Activated CD8-positive, alpha-beta memory T cell treated with anti-CD3 and anti-CD28 coated beads, Interleukin-2, amount 50 U/mL, for 1 hour (primary cell): ENCODE data around the gene SSH2.
"Not testable (repeated sequence)": the region's sequence is repeated elsewhere in the genome, so short reads cannot be mapped to it uniquely, and the experiment has no call there.

Experiments
- DNase-seq: peaks from one replicate; pipeline ENCODE4 v3.0.0-alpha.2; 2020; ENCODE audit errors: extremely low read depth

Gene SSH2

DNA sequence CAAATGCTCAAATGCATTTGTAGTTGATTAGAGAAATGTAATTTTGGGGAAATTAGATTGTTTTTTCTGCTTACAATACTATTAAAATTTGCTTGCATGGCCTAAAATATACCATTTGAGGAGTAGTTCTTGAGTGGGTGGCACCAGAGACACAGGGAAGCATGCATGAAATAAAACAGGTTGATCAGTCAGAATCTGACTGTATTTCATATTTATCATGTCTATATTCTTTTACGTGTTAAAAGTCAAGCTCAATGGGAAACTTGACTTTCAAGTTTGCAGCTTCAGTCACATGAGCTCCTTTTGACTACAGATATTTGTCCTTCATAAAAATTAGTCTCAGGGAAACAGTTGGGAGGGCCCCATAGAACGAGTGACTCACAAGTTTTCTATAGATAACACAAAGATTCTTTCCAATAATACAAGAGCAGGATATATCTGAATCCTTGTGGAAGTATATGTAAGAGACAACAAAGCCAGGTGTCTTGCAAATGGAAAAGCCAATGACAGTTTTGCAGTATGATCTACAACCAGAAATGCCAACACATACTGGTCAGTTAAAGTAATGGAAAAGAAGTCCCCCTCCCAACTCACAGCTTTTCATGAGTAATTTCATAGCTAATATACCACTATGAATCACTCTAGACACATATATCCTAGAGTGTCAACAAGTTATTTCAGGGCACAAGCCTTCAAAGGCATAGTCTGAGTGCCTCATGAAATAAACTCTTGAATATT, 265.1 kb downstream of the SSH2 start:
- DNase-seq, result no peak

DNA sequence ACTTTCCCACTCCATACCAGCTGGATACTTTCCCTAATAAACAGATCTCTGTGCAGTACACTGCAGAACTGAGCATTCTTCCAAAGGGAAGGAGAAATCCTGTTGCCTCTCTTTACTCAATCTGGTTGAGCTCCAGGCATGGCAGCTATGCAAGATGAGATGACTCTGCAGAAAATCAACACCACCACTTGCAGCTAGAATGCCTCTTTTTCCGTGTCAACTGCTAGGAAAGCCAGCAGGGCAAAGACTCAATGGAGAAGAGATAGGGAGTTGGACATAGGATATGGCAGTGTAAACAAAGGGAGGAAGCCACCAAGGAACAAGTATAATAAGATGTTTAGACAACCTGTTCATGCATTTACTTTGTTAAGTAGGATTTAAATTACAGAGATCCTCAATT, 266.9 kb downstream of the SSH2 start:
- no peak for DNase-seq

DNA sequence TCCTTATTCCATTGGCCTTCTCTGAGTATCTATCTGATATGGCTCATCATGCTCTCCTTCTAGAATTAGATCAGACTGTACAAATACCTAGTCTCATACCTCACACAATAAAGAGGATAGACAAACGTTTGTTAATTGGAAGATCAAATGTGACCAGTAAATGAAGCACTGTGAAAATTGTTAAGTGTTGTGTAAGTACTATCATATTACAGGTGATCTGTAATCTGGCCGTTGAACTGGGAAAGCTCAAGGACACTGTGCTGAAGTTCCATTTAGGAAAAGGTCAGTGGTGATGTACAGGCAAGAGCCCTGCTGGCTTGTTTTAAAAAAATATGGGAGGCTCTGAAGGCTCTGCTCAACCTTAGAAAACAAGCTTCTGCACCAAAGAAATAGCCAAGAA, 268.8 kb downstream of the SSH2 start:
- no peak for DNase-seq

DNA sequence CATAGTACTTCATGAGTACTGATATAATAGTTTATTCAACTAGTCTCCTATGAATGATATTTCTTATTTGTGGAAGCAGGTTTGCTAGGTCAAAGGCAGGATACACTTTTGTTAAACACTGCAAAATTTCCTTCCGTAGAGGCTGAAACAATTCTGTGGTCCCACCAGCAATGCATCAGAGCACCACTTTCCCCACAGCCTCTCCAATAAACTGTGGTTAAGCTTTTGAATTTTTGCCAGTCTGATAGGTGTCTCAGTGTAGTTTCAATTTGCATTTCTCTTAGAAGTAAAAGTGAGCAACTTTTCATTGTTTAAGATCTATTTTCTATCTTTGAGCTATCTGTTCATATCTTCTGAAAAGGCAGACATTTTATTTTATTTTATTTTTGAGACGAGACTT, 270.9 kb downstream of the SSH2 start:
- no peak for DNase-seq

DNA sequence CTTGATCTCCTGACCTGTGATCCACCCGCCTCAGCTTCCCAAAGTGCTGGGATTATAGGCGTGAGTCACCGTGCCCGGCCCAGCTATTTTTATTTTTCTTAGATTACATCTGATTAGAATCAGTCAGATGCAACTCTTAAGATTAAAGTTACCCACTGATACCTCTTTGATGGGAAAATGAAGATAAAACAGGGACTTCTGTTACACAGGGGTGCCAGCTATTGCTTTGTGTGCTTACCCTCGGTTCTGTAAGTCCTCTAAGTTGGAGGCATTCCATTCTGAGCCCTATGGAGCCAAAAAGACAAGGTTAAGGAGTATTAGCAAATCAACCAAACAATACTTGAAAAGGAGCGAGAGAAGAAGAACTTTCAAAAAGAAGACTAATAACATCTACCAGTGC, 274.7 kb downstream of the SSH2 start:
- DNase-seq, result no peak

DNA sequence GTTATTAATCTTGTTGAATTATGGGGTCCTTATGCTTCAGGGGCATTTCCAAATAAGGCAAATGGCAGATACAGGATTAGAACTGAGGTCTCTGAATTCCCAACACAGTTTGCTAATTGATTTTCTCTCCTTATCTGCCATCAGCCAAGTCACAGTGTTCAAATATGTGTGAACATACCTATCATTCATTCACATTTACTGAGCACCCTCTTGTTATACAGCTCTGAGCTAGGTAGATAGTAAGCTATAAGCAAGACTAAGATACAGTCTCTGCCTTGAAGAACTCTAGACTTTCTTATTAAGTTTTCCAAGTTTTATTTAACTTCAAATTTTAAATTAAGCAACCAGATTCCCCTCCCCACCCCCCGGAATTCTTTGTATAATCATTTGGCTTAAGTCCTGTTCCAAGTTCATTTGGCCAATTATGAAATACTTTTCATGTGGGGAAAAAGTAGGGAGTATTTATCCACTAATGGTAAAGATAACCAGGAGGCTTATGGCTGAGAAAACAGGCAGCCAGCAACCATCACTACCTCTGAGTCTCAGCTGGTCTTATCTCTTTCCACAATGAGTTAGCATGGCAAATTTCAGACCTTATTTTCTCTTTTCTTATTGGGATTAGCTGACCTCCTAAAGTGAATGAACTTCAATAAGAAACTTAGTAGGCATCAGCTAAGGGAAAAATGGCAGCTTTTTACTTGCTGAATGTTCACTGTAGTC, 275.9 kb downstream of the SSH2 start:
- DNase-seq, result no peak

DNA sequence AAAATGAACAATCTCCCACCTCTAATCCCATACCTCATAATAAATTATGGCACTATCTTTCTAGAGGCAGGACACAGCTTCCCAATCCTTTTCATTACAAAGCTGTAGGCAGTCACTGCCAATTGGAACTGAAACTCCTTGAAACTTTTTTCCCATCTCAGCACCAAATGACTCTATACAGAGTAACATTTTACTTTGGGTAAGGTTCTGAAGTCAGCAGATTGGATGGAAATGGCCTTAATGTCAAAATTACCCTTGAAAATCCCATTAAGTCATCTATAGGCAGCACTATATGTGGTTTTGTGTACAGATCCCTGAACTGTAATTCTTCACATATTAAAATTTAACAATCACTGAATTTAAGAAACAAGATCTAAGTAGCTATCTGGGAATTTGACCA, 277.1 kb downstream of the SSH2 start:
- no peak for DNase-seq

DNA sequence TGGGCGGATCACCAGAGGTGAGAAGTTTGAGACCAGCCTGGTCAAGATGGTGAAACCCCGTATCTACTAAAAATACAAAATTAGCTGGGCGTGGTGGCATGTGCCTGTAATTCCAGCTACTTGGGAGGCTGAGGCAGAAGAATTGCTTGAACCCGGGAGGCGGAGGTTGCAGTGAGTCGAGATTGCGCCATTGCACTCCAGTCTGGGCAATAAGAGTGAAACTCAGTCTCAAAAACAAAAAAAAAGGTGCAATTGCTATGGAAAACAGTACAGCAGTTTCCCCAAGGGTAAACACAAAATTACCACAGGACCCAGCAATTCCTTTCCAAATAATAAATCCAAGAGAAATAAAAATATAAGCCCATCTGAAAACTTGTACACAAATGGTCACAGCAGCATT, 278.1 kb downstream of the SSH2 start:
- DNase-seq, result not testable (repeated sequence)

DNA sequence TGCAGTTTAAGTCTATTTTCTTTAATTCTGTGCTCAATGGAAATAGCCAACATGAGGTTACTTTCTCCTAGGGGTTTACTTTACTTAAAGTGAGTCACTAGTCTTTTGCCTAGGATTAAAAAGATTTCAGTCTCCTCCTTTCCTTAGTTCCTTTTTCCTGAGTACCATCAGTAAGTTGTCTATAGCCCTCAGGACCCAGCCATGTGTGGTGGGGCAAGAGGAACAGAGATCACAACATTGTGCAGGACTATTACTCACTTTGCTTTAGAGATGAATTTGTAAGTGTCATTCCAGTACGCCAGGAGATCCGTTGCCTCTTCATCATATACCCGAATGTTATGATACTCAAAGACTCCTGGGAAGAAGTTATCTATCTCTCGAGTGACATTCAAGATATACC, 279.6 kb downstream of the SSH2 start:
- no peak for DNase-seq

DNA sequence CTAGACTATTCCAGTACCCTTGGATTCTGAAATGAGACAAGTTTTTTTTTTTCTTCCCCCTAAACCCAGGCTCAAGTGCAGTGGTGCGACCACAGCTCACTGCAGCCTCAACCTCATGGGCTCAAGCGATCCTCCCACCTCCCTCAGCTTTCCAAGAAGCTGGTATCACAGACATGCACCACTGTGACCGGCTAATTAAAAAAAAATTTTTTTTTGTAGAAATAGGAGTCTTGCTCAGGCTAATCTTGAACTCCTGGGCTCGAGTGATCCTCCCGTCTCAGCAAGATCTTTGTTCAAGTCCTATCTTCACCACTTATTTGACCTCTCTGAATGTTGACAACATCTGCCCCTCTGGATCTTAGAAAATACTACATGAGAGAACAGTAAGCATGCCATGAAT, 280.7 kb downstream of the SSH2 start:
- DNase-seq, result no peak

DNA sequence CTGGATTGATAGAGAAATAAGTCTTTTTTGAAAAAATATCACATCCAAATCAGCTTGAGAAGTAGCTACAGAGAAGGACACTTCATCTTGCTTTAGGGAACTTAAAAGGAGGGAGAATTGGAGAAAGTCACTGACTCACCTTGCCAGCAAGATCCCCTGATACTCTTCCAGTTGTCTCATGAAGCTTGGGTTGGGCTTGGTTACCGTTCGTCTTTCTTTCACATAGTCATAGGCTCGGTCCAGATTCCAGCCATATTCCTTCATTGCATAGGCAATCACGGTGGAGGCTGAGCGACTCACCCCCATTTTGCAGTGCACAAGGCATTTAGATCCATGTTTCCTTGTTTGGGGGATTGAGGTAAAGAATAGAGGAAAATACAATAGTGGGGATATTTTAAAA, 282.0 kb downstream of the SSH2 start:
- DNase-seq, result no peak

DNA sequence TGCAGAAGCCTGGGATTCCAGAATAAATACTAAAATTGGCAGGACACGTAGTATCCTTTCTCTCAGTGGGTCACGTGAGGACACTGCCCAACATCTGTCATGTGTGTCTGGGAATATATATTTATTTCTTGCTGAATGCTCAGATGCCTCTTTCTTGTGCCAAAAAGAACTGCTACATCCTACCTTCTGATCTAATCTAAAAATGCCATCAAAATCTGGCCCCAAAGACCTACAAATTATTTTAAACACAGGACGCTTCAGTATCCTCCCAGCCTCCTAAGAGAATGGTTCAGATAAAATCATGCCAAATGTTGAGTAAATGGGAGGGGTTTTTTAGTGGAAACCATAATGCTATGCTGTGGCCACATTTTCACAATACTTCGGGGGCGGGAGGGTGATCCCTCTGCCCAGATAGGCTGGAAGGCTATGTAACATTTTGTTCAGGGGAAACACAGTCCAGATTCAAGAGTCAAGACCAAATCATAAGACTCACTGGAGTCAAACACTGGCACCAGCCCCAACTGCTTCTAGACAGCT, 284.4 kb downstream of the SSH2 start:
- DNase-seq, result no peak

DNA sequence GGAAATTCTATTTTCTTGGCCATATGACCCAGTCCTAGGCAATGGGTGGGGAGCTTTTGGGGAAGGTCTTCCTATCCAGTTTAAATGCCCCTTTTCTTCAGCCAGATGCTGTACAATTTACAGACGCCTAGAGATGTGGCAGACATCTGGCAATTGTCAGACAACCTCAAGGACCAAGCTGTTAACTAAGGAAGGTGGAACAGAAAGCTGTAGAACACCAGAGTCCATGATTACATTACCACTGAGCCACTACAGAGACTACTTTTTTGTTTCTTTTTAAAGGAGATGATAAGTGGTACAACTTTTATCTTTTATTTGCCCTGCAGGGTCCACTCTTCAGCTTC, 286.2 kb downstream of the SSH2 start:
- no peak for DNase-seq

DNA sequence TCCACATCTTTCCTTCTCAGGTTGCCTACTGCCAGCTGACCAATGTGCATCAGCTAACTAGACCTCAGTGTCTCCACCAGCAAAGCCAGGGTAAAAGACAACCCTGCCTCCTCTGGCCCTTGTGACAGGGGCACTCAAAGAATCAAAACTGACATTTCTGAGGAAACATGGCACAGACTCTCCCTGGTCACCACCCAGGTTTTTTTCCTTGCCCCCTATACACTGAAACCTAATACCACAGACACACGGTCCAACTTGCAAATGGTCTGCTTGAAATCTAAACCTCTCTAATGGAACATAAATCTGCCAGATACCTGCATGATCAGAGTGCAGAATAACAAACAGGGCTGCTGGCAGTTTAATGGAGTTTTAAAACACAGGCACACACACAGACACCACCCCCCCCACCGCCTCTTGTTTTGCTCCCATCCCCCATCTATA, 287.8 kb downstream of the SSH2 start:
- DNase-seq, result no peak

DNA sequence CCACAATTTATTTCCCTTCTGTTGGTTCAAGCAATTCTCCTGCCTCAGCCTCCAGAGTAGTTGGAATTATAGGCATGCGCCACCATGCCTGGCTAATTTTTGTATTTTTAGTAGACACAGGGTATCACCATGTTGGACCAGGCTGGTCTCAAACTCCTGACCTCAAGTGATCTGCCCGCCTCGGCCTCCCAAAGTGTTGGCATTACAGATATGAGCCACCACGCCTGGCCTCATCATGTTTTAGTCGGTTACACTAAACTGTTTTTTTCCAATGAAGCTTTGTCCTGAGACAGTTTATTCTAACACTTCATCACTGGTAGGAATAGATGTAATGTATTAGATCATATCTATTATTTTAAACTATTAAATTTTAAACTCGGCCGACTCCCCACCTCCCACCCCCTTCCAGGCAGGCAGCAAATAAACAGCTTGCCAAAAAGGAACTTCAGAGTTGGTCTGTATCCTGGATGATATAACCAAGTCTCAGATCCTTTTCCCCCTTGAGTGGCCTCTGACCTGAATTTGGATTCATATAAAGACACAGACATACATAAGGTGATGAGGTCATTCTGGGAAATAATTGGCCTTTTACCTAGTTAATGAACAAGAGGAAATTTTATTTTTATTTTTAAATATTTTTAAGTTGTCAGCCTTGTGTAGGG, 288.9 kb downstream of the SSH2 start:
- no peak for DNase-seq

DNA sequence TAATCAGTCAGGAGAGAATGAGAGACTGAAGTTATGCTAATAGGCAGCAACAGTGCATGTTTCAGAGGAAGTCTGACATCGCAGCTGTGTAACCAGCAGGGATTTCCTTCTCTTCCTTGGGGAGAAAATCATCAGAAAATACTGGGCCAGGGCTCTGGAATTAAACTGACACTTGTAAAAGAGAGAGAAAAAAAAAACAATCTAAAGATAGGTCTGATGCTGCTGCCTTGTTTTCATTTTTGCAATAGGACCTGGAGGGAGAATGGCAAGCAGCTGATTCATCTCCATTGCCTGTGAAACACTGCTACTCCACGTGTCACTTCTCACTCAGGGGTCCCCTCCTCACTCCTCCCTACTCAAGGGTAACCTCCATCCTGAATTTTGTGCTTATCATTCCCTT, 289.6 kb downstream of the SSH2 start:
- DNase-seq, result no peak

DNA sequence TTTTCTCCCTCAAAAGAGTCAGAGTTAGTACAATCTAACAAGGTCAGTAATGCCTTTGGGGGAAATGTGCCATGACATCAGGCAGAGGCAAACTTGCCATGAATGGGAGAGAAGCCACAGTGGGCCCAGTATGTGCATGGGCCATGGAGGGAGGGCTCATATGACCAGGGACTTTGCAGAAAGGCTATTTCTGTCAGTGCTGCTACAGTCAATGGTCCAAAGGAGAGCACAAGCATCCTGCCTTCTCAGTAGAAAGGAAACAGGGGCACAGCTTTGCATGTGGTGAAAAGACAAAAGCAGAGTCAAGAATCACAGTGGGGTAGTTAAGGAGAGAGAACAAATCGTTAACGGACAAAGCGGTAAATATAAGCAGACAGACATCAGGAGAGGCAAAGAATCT, 296.1 kb downstream of the SSH2 start:
- no peak for DNase-seq

DNA sequence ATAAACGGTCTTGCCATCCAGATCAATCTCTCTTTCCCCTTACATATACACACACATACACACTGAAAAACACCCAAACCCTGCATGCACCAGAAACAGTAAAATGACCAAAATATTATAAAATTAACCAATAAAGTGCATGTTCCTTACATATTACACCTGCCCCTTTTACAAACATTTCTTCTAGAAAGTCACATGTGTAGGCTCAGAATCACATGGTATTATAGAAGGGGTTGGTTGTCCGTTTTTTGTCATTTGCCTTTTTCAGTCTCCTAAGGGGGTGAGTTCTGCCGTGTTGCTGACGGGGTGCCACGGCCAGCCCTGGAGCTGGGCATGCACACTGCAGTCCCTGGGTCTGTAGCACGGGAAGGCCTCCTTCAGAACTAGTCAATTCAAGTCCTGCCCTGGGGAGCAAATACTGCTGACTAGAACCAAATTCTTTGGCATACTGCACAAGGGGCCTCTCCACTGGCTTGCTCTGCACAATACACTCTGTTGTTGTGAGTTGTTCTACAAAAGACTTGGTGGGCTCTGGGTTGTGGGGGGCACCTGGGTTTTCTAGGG, 299.3 kb downstream of the SSH2 start:
- no peak for DNase-seq

DNA sequence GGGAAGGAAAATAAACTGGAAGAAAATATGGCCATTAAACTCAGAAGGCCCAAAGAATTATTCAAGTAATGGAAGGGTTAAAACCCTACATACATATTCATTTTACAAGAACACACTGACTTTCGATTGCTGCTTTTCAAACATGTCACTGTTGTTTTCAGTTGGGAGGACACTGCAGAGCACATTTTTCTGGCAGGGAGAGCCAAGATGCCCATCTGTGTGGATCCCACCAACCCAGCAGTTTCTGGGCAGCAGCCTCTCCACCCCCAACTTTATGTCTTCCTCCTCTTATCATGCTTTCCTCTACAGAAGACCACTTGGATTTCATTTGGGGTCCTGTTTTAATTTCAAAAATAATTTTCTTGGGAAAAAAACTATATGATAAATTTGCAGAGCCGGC, 300.2 kb downstream of the SSH2 start:
- no peak for DNase-seq

DNA sequence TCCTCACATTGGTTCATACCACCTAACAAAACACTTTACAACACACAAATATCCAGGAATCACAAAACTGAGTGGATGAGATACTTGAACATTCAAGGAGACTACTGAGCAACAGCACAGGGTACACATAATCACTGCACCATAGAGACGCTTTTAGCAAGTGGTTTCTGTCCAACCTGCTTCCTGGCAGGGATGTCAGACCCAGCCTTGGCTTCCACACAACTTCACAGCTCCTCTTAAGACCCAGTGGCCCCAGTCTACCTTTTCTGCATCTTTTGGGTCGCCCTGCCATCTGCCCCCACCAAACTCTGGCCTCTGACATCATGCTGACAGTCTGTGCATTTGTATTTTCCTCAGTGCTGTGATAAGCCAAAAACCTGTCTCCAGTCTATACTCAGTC, 301.4 kb downstream of the SSH2 start:
- DNase-seq, result no peak

DNA sequence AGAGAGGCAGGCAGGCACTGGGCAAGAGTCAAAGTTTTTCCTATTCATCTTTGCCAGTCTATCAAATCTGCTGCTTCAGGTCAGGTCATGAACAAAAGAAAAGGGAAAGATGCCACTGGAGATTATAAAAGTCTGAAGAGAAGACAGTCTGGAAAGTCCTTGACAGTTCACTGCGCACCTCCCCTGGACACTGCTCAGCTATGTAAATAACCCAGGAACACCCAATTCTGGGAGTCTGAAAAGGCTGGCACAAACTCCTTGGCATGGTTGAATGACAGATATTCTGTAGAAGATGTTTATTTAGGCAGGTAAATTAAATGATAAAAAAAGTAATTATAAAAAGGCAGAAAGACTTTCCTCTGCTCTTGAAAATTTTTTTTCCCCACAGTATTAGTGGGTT, 302.1 kb downstream of the SSH2 start:
- no peak for DNase-seq

DNA sequence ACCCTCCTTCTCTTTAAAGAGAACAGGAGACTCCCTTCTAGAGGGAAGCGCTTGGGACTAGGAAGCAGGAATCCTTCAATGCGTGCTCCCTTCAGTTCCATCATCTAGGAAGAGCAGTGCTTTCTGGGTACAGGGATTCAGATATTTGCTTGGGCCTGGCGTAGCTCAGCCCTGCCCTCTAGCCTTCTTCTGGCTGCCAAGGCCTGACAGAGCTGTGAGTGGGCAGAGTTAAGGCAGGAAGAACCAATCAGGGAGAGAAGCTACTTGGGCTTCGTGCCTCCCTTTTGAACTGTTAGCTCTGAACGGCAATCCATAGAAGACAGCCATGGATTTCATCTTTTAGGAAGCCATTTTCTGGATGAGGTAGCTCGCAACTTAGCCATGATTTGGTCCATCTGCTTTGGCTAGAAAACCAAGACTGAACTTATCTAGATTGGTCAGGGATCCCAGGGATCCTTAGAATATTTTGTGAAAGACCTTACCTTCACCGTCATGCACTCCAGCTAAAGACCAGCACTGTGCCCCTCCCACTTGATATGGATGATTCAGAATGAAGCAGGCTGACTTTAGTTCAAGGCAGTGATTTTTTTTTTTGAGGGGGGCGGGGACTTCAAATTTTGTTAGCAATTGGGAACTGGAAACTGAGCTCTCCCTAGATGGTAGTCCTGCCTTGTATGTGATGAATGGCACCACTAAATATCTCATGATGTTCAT, 304.8 kb downstream of the SSH2 start:
- DNase-seq, result no peak
